ENCODE measurements around the gene CSN3.
"Not testable (repeated sequence)": the region's sequence is repeated elsewhere in the genome, so short reads cannot be mapped to it uniquely, and the experiment has no call there.

CSN3 gene
- total RNA-seq, result 0 reads per million in 2 donors

- DNase-seq, result not testable (repeated sequence)
Measured at GRCh38 chr4:70242297-70242696, at the start of gene CSN3. CSN3 (plus strand) TSS chr4:70242597; CDS start chr4:70244820, 2,223 bp downstream.

- no peak for DNase-seq
Measured at GRCh38 chr4:70192895-70193294, 49.5 kb upstream of the CSN3 start.

- no peak for DNase-seq
Measured at GRCh38 chr4:70195425-70195824, 47.0 kb upstream of the CSN3 start, which contains the start of gene ODAM. ODAM (plus strand) TSS chr4:70195725; CDS start chr4:70196544, 819 bp downstream.

GRCh38 chr4:70196857-70197256 lies 45.5 kb upstream of the CSN3 start:
- no peak for DNase-seq

GRCh38 chr4:70197842-70198241 lies 44.6 kb upstream of the CSN3 start:
- DNase-seq, result no peak

GRCh38 chr4:70203601-70204000 lies 38.8 kb upstream of the CSN3 start:
- no peak for DNase-seq

- not testable (repeated sequence) for DNase-seq
Measured at GRCh38 chr4:70212752-70213151, 29.6 kb upstream of the CSN3 start.

GRCh38 chr4:70216109-70216508 lies 26.3 kb upstream of the CSN3 start:
- DNase-seq, result not testable (repeated sequence)

GRCh38 chr4:70216550-70216949 lies 25.8 kb upstream of the CSN3 start:
- not testable (repeated sequence) for DNase-seq

- DNase-seq, result not testable (repeated sequence)
Measured at GRCh38 chr4:70221389-70221788, 21.0 kb upstream of the CSN3 start.

- DNase-seq, result not testable (repeated sequence)
Measured at GRCh38 chr4:70221818-70222217, 20.6 kb upstream of the CSN3 start.

- DNase-seq, result no peak
Measured at GRCh38 chr4:70225824-70226223, 16.6 kb upstream of the CSN3 start, which contains the start of gene FDCSP. FDCSP (plus strand) TSS chr4:70226124; CDS start chr4:70231195, 5,071 bp downstream.

GRCh38 chr4:70236125-70236524 lies 6.3 kb upstream of the CSN3 start:
- no peak for DNase-seq

- no peak for DNase-seq
Measured at GRCh38 chr4:70239131-70239883, 3.1 kb upstream of the CSN3 start.

GRCh38 chr4:70239884-70240591 lies 2.4 kb upstream of the CSN3 start:
- DNase-seq, result no peak

GRCh38 chr4:70243091-70243490 lies 694 bp downstream of the CSN3 start:
- no peak for DNase-seq

GRCh38 chr4:70251250-70251944 lies 9.0 kb downstream of the CSN3 start:
- DNase-seq, result no peak

GRCh38 chr4:70251945-70252277 lies 9.5 kb downstream of the CSN3 start:
- DNase-seq, result no peak

GRCh38 chr4:70269674-70270073 lies 27.3 kb downstream of the CSN3 start:
- DNase-seq, result no peak

- no peak for DNase-seq
Measured at GRCh38 chr4:70277121-70277520, 34.7 kb downstream of the CSN3 start.

- DNase-seq, result no peak
Measured at GRCh38 chr4:70280567-70280966, 38.2 kb downstream of the CSN3 start.

- no peak for DNase-seq
Measured at GRCh38 chr4:70288651-70289050, 46.3 kb downstream of the CSN3 start.

GRCh38 chr4:70291341-70291740 lies 48.9 kb downstream of the CSN3 start:
- no peak for DNase-seq
